Testis (tissue), 2 donors: Measurements from ENCODE around the gene ASXL1.

Experiments used
- CTCF ChIP-seq, 3 experiments: fragments of 450-650 bp in 2 of 3; fragments of 200-600 bp in 1 of 3; sonication (generic) in 1 of 3; IDR thresholded peaks; one replicate each; pipeline ENCODE4 v1.5.1; 2016 to 2019; ENCODE audit warnings: antibody characterized with exemption in 3 of 3, mild to moderate bottlenecking in 2 of 3, moderate library complexity in 1 of 3
- POLR2A ChIP-seq: fragments of 450-650 bp; IDR thresholded peaks from one replicate; pipeline ENCODE4 v1.6.1; 2017; ENCODE audit warnings: antibody characterized with exemption, mild to moderate bottlenecking, moderate library complexity

GRCh38 chr20:32333988-32334885 is 23.9 kb upstream of the ASXL1 start:
- TF ChIP-seq CTCF (IDR thresholded peaks at IDR 0.05) = no peak
- TF ChIP-seq POLR2A = no peak
